PC-3 (cell line): ENCODE results near the gene BOLA3.
"Not testable (repeated sequence)": the region's sequence is repeated elsewhere in the genome, so short reads cannot be mapped to it uniquely, and the experiment has no call there.

Experiments used
- CTCF ChIP-seq: fragments of 300-600 bp; sonication (generic); conservative IDR thresholded peaks from 2 replicates; pipeline ENCODE4 v1.5.1; 2017; ENCODE audit warnings: antibody characterized with exemption, low read depth, mild to moderate bottlenecking, low read length
- EZH2 ChIP-seq: fragments of 300-600 bp; sonication (generic); IDR thresholded peaks from one replicate; pipeline ENCODE4 v1.6.1; 2017; ENCODE audit warnings: antibody characterized with exemption, mild to moderate bottlenecking, low read length; ENCODE audit not compliant: unreplicated experiment
- EZH2phosphoT487 ChIP-seq: fragments of 300-600 bp; sonication (generic); IDR thresholded peaks from 2 replicates; pipeline ENCODE4 v1.6.1; 2018; ENCODE audit warnings: mild to moderate bottlenecking, antibody characterized with exemption, low read length, borderline replicate concordance

DNA sequence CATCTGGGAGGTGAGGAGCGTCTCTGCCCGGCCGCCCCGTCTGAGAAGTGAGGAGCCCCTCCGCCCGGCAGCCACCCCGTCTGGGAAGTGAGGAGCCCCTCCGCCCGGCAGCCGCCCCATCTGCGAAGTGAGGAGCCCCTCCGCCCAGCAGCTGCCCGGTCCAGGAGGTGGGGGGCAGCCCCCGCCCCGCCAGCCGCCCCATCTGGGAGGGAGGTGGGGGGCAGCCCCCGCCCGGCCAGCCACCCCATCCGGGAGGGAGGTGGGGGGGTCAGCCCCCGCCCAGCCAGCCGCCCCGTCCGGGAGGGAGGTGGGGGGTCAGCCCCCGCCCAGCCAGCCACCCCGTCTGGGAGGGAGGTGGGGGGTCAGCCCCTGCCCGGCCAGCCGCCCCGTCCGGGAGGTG is 23.8 kb downstream of the BOLA3 start:
- TF ChIP-seq EZH2phosphoT487, EZH2, CTCF: not testable (repeated sequence)
